Neural cell (in vitro differentiated cells): Measurements from ENCODE around the gene WNT6.

Source experiments
- POLR2AphosphoS5 ChIP-seq: IDR thresholded peaks from 2 replicates; pipeline ENCODE4 v1.6.1; 2012
- TF ChIP-seq, protein P1 (sequence below): fragments of 450-650 bp; IDR thresholded peaks from 2 replicates; pipeline ENCODE4 v1.5.1; 2014; ENCODE audit warnings: antibody characterized with exemption, mild to moderate bottlenecking, moderate library complexity; ENCODE audit not compliant: poor library complexity, severe bottlenecking

GRCh38 chr2:218920504-218920903 is 60.9 kb downstream of the WNT6 start:
- TF ChIP-seq, protein P1, sequence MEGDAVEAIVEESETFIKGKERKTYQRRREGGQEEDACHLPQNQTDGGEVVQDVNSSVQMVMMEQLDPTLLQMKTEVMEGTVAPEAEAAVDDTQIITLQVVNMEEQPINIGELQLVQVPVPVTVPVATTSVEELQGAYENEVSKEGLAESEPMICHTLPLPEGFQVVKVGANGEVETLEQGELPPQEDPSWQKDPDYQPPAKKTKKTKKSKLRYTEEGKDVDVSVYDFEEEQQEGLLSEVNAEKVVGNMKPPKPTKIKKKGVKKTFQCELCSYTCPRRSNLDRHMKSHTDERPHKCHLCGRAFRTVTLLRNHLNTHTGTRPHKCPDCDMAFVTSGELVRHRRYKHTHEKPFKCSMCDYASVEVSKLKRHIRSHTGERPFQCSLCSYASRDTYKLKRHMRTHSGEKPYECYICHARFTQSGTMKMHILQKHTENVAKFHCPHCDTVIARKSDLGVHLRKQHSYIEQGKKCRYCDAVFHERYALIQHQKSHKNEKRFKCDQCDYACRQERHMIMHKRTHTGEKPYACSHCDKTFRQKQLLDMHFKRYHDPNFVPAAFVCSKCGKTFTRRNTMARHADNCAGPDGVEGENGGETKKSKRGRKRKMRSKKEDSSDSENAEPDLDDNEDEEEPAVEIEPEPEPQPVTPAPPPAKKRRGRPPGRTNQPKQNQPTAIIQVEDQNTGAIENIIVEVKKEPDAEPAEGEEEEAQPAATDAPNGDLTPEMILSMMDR: no peak
- no peak for TF ChIP-seq POLR2AphosphoS5
